ENCODE results near the gene TAPBP.

TAPBP gene

GRCh38 chr6:33319939-33320314 is 6.0 kb upstream of the TAPBP start:
- no peak for DNase-seq

GRCh38 chr6:33318426-33319073 is 4.7 kb upstream of the TAPBP start:
- no peak for DNase-seq

DNA sequence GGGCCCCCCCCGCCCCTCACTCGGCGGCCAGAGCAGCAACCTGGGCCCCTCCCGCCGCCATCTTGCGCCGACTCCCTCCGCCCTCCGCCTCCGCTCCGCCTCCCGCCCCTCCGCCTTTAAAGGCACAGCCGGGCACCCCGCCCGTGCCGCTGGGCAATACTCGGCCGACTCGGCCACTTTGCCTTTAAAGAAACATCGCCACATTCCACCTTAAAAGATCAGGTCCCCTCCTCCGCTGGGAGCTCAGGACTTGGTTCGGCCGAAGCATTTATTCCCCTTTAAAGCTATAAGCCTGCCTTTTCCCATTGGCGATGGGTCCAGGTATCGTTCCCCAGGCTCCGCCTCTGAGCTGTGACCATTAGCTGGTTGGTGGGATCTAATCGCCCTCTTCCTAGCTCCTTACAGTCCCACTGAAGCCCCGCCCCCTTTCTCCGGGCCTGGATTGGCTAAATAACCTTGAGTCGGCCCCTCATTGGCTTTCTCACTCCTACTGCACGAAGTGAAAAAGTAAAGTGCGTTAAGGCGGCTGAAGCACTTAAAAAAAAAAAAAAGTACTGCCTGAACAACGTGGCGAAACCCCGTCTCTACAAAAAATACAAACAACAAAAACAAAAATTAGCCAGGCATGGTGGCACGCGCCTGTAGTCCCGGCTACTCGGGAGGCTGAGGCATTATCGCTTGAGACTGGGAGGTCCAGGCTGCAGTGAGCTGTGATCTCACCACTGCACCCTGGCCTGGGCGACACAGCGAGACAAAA is 4.0 kb upstream of the TAPBP start, which contains the start of gene ZBTB22:
Gene ZBTB22 (minus strand): TSS at position 76 of the 757 bp plus-strand sequence. CDS start 828 bp downstream, outside the sequence.
- peak; percentile 85 to 99 (median 97) for DNase-seq

GRCh38 chr6:33317419-33317668 is 3.5 kb upstream of the TAPBP start:
- peak in 1 of 14 donors; percentile 66 for DNase-seq

DNA sequence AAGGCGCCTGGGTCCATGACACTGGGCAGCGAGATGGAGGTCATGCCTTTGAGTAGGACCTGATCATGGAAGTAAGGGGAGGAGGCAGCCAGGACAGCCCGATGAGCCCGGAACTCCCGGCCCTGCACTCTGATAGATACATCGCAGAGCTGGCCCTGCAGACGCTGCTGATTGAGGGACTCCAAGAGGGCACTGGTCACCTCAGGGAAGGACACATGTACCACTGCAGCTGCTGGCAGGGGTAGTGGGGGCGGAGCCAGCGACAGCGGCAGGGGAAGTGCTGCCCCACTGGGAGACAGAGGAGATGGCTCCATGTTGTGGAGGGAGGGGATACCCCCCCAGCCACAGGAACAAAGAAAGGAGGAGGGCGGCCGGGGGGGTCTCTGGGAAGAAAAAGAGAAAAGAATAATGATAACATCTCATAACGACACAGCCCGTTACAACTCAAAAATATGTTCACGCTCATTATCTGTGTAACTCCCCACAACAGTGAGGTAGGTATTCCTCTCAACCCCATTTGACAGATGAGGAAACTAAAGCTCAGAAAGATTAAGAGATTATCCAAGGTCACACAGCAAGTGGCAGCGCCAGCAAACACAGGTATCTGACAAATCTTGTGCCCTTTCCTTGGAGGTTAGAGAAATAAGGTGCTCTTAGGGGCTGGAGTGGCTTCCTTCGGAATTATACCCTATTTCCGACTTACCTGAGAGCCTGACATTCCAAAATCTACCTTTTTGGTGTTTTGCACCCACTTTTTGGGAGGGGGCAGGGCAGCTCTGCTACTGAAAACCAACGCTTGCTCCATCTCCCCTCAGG is 2.9 kb upstream of the TAPBP start:
- DNase-seq, result no peak

DNA sequence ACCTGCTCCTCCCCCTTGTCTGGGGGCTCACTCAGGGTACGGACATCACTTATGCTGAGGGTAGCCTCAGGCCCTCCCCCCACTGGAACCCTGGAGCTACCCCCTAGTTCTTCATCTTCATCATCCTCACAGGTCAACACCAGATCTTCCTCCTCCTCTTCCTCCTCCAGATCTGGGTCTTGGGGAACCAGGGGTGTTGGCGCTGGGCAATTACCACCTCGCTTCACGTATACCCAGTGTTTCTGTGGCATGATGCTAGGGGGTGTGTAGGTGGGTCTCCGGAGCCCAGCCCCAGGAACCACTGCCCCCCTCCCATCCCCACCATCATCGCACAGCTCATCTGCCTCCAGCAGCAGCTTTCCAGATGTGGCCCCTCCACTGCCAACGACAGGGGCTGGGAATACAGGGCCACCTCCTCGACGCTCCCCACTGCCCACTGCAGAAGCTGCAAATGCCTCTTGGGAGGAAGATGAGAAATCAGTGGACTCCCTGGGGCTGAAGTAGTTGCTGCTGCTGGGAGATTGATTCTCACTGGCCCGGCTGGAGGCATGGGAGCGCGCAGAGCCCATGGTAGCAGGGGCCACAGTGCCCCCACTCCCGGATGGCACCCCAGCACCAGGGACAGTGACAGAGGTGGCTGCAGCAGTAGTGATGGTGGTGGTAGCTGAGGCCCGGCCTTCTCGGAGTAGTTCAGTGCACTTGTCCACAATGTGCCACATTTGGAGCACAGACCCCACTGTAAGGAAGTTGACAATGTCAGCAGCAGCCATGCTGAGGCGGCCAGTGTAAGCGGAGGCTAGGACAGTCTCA is 2.1 kb upstream of the TAPBP start:
- no peak for DNase-seq

DNA sequence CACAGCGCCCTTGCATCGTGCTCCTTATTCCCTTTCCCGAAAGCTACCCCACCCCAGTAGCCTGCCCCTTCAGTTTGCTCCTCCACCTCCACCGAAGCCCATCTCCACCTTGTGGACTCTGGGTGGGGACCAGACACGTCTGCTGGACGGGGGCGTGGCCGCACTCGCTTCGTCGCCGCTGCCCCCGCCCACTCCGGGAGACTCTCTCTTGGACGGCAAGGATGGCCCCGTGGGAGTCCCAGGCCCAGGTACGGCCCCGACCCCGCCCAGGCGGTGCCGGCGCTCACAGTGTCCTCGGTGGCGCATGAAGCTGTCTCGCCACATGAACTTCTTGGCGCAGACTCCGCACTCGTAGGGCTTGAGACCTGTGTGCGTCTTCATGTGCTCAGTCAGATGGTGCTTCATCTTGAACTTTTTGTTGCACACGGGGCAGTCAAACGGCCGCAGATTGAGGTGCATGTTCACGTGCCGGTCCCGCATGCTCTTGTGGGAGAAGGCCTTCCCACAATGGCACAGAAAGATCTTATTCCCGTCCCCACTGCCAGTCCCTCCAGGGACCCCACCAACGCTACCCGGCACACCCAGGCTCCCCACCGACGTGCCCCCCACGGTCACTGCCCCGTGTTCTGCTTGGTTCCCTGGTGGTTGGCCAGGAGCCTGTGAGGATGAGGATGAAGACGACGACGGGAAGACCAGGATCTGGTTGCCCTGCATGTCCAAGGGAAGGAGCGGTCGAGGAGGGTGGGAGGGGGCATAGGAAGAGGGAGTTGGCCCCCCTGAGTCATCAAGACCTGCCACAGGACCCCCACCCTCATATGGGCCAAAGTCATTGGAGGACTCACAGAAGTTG is 1.3 kb upstream of the TAPBP start:
- DNase-seq, result peak in 1 of 14 donors; percentile 11

GRCh38 chr6:33314515-33314942 is 651 bp upstream of the TAPBP start:
- DNase-seq, result peak in 10 of 14 donors; percentile 13 to 50 (median 40)

- DNase-seq, result peak in 8 of 14 donors; percentile 26 to 63 (median 58)
Measured at GRCh38 chr6:33313105-33313708, 671 bp downstream of the TAPBP start.

DNA sequence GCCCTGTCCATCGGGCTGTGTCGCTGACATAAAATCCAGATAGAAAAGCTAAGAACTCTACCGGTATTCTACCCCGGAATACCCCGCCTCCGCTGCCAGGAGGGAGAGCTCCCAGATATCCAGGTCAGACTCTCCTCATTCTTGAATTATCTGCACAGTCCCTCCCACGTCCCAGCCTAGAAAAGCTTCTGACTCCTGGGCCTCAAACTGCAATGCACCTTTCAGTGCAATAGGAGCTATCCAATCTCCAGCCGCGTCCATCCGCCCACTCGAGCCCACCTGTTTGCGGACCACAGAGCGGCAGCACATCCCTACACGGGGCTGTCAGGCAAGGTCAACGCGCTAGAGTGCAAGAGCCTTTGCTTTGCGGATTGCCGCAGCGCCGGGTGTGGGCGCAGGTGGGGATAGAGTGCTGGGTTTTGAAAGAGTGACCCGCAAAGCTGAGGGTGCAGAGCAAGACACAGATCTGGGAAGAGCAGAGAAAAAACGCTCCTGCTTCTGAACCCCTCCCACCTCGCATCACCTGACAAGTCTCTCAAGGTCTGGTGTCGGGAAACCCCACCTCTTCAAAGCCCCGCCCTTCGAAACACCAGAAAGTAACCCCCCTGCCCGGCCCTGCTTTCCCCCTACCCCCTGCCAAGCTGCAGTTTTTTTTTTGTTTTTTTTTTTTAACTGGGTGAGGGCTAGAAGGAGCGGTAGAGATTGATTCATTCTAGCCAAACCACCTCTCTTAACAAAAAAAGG is 1.3 kb downstream of the TAPBP start:
- DNase-seq, result peak in 10 of 14 donors; percentile 19 to 89 (median 32)

DNA sequence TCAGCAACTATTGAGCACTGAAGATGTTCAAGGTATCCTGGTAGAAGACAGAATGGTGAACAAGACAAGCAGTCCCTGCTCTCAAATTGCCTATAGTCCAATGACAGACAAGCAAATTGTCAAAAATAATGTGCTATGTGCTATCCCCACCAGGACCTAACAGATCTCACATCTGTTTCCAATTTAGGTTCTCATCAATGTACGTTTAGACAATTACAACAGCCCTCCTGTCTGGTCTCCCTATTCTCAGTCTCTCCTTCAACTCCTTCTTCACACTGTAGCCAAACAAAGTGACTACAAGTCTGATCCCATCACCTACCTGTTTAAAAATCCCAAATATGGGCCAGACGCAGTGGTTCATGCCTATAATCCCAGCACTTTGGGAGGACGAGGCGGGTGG is 7.5 kb downstream of the TAPBP start:
- DNase-seq, result no peak

GRCh38 chr6:33305052-33305451 is 8.8 kb downstream of the TAPBP start:
- DNase-seq, result no peak

DNA sequence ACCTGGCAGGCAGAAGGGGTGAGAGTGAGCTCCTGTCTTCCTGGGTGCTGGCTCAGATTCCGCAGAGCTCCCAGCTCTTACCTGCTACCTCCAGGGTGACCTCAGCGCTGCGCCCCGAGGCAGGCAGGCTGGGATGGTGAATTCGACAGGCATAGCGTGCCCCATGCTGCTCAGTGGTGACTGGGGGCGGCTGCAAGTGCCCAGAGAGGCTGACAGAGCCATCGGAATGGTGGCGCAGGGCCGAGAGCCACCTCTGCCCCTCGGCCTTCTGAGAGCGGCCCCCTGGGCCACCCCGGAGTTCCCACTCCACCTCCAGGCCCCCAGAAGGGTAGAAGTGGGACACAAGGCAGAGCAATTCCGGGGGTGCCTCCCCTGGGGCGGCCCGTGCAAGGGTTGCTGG is 9.7 kb downstream of the TAPBP start:
- DNase-seq, result no peak

GRCh38 chr6:33301877-33302276 is 12.0 kb downstream of the TAPBP start:
- DNase-seq, result no peak

- peak; percentile 55 to 90 (median 84) for DNase-seq
Measured at GRCh38 chr6:33299237-33299944, 14.5 kb downstream of the TAPBP start.

DNA sequence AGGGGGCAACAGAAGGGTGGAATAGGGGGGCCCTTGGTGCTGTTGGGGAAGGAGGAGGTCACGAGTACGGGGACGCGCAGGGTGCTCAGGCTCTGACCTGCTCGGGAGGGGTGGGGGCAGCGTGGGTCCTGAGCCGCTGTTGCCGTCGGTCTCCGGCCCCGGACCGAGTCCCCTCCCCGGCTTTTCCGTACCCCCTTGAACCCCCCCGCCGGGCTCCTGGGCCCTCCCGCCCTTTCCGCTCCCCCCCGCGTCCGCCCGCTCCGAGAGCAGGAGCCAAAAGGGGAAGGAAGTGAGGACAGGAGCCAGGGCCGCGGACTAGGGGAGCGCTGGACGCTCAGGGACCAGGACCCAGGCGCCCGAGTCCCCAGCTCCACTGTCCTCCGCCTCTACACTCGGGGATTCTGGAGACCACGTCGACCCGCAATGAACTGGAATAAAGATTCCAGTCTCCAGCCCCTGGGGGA is 15.1 kb downstream of the TAPBP start, which contains the start of gene RGL2:
Gene RGL2 (minus strand): TSS at position 170 of the 464 bp plus-strand sequence. CDS start 332 bp downstream, outside the sequence.
- DNase-seq, result peak in 12 of 14 donors; percentile 72 to 89 (median 86)

- peak in 8 of 14 donors; percentile 40 to 71 (median 58) for DNase-seq
Measured at GRCh38 chr6:33297956-33298772, 15.7 kb downstream of the TAPBP start.

DNA sequence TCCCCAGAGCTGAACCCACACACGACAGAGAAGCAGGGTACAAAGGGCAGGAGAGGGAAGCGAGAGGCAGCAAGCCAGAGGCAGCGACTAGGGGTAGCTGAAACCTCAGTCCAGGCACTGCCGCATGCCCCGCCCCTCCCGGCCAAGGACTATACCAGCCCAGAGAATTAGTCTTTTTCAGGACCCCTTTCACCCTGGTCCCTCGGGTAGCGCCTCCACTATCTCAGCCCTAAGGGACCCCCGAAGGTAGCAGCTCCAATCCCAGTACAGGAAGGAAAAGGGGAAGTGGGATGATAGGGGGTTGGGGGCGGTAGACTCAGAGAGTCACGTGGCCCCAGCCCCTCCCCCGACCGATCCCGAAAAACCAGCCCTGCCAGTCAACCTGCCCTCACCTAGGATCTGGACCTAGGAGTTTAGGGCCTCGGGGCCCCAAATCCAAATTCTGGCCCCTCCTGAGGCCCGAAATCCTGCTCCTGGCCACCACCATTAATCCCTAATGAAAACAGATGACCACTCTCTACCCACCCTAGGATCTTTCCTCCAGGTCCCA is 16.4 kb downstream of the TAPBP start:
- DNase-seq, result peak in 5 of 14 donors; percentile 21 to 65 (median 51)
